H1 (cell line): ENCODE data around the gene STK39. TPM values are rescaled to one million over a fixed set of nuclear protein-coding genes. Genes with fewer than 3 reads are reported as not detected.

ENCODE experiments used
- CTCF ChIA-PET: fragments of 300-600 bp; sonication (Branson Sonifier 250); formaldehyde crosslinking; loops from one replicate; lab custom pipeline; 2021; ENCODE audit not compliant: partially characterized antibody; lab: Charles Lee
- POLR2A ChIA-PET: fragments of 300-600 bp; sonication (Branson Sonifier 250); formaldehyde crosslinking; loops from one replicate; lab custom pipeline; 2021; ENCODE audit warnings: inconsistent platforms; ENCODE audit not compliant: partially characterized antibody; lab: Charles Lee
- DNase-seq, 2 experiments: peaks; one replicate each; pipeline versions ENCODE4 v3.0.0 to v3.0.0-alpha.2; 2010 to 2022; ENCODE audit warnings: low spot score in 2 of 2, low read depth in 1 of 2, mixed read lengths in 1 of 2
- FAIRE-seq: peaks from 2 replicates; lab custom pipeline; 2011; peaks lifted over from hg19 to GRCh38; lab: Jason Lieb, UNC
- H2AFZ ChIP-seq: 2 replicates; pipeline ENCODE4 v1.8.1; 2012; ENCODE audit warnings: low read length, inconsistent platforms
- H2AK5ac ChIP-seq: 2 replicates; pipeline ENCODE4 v1.6.1; 2013; ENCODE audit warnings: low read depth, low read length
- H2BK120ac ChIP-seq: replicated peaks from 2 replicates; pipeline ENCODE3; 2013; ENCODE audit warnings: low read depth, low read length, inconsistent platforms
- H2BK12ac ChIP-seq: 2 replicates; pipeline ENCODE4 v1.6.1; 2013; ENCODE audit warnings: low read depth, low read length
- H2BK15ac ChIP-seq: 2 replicates; pipeline ENCODE4 v1.6.1; 2013; ENCODE audit warnings: low read length
- H2BK20ac ChIP-seq: 2 replicates; pipeline ENCODE4 v1.6.1; 2013; ENCODE audit warnings: low read length
- H2BK5ac ChIP-seq: 2 replicates; pipeline ENCODE4 v1.6.1; 2013; ENCODE audit warnings: low read depth, low read length
- H3K14ac ChIP-seq: 2 replicates; pipeline ENCODE4 v1.6.1; 2013; ENCODE audit warnings: inconsistent platforms; ENCODE audit not compliant: insufficient read length
- H3K18ac ChIP-seq: 2 replicates; pipeline ENCODE4 v1.6.1; 2013; ENCODE audit warnings: low read length; ENCODE audit errors: extremely low read depth
- H3K23ac ChIP-seq: 2 replicates; pipeline ENCODE4 v1.6.1; 2013; ENCODE audit warnings: inconsistent platforms; ENCODE audit not compliant: insufficient read length
- H3K23me2 ChIP-seq: 2 replicates; pipeline ENCODE4 v1.6.1; 2013; ENCODE audit warnings: low read depth, low read length
- H3K27ac ChIP-seq: 2 replicates; pipeline ENCODE4 v1.6.1; 2011; ENCODE audit warnings: low read depth, low read length, inconsistent platforms
- H3K27me3 ChIP-seq, 4 experiments: replicated peaks in 1 of 4; 1 replicate in 1 of 4; 2 replicates in 3 of 4; pipeline versions ENCODE4 v1.6.1 to v1.8.1; 2011 to 2013; ENCODE audit warnings: low read length in 3 of 4, mild to moderate bottlenecking in 3 of 4, inconsistent platforms in 2 of 4, mixed read lengths in 2 of 4, moderate library complexity in 1 of 4; ENCODE audit not compliant: control insufficient read depth in 3 of 4, insufficient read depth in 3 of 4; ENCODE audit errors: extremely low read depth in 1 of 4
- H3K36me3 ChIP-seq, 4 experiments: 2 replicates each; pipeline versions ENCODE4 v1.6.1 to v1.8.1; 2011 to 2013; ENCODE audit warnings: mild to moderate bottlenecking in 4 of 4, low read length in 3 of 4, moderate library complexity in 2 of 4, control low read depth in 1 of 4, inconsistent platforms in 1 of 4; ENCODE audit not compliant: insufficient read depth in 4 of 4, control insufficient read depth in 2 of 4
- H3K4ac ChIP-seq: replicated peaks from 2 replicates; pipeline ENCODE3; 2013; ENCODE audit warnings: low read length, low read depth, mixed read lengths, inconsistent platforms; ENCODE audit not compliant: insufficient read length
- H3K4me1 ChIP-seq, 4 experiments: replicated peaks in 1 of 4; 1 replicate in 1 of 4; 2 replicates in 3 of 4; pipeline versions ENCODE4 v1.6.1 to v1.8.1; 2011 to 2013; ENCODE audit warnings: low read length in 3 of 4, inconsistent platforms in 2 of 4, mixed read lengths in 1 of 4; ENCODE audit not compliant: insufficient read depth in 4 of 4, control insufficient read depth in 3 of 4
- H3K4me2 ChIP-seq, 2 experiments: 2 replicates each; pipeline versions ENCODE4 v1.6.1 to v1.8.1; 2011 to 2013; ENCODE audit warnings: low read depth in 2 of 2, low read length in 2 of 2, control low read depth in 1 of 2, inconsistent platforms in 1 of 2, mild to moderate bottlenecking in 1 of 2; ENCODE audit not compliant: insufficient read depth in 1 of 2
- H3K4me3 ChIP-seq, 4 experiments: fragments of 200-600, 300-600 bp in 1 of 4; sonication (generic), shearing (Covaris generic), sonication (Bioruptor Twin) in 1 of 4; 2 replicates each; pipeline versions ENCODE4 v1.5.1 to v1.8.1; 2011 to 2016; ENCODE audit warnings: low read length in 4 of 4, low read depth in 3 of 4, control low read depth in 2 of 4, inconsistent platforms in 2 of 4, mild to moderate bottlenecking in 2 of 4, mixed read lengths in 1 of 4, moderate library complexity in 1 of 4; ENCODE audit not compliant: insufficient read depth in 2 of 4; ENCODE audit errors: extremely low read depth in 1 of 4
- H3K56ac ChIP-seq: replicated peaks from 2 replicates; pipeline ENCODE3; 2013; ENCODE audit warnings: low read depth, mild to moderate bottlenecking, mixed read lengths, low read length, inconsistent platforms; ENCODE audit not compliant: insufficient read length
- H3K79me1 ChIP-seq: 2 replicates; pipeline ENCODE4 v1.6.1; 2013; ENCODE audit warnings: low read depth, low read length, control low read depth
- H3K79me2 ChIP-seq, 2 experiments: 2 replicates each; pipeline versions ENCODE4 v1.6.1 to v1.8.1; 2012 to 2013; ENCODE audit warnings: low read length in 2 of 2, mild to moderate bottlenecking in 2 of 2, inconsistent platforms in 1 of 2; ENCODE audit not compliant: insufficient read depth in 2 of 2, control insufficient read depth in 1 of 2
- H3K9ac ChIP-seq, 4 experiments: replicated peaks in 1 of 4; 1 replicate in 1 of 4; 2 replicates in 3 of 4; pipeline versions ENCODE4 v1.6.1 to v1.8.1; 2011 to 2013; ENCODE audit warnings: low read depth in 3 of 4, low read length in 3 of 4, control low read depth in 2 of 4, mild to moderate bottlenecking in 2 of 4, moderate library complexity in 2 of 4, inconsistent platforms in 1 of 4; ENCODE audit errors: extremely low read depth in 1 of 4
- H3K9me3 ChIP-seq, 2 experiments: 2 replicates each; pipeline versions ENCODE4 v1.6.1 to v1.8.1; 2012 to 2013; ENCODE audit warnings: mild to moderate bottlenecking in 2 of 2, moderate library complexity in 2 of 2, control low read depth in 1 of 2, inconsistent platforms in 1 of 2, low read depth in 1 of 2, low read length in 1 of 2, mixed read lengths in 1 of 2; ENCODE audit not compliant: insufficient read depth in 2 of 2
- H4K20me1 ChIP-seq, 2 experiments: replicated peaks in 1 of 2; 2 replicates each; pipeline versions ENCODE3 to v1.8.1; 2011 to 2013; ENCODE audit warnings: inconsistent platforms in 2 of 2, low read length in 2 of 2, mild to moderate bottlenecking in 1 of 2; ENCODE audit not compliant: insufficient read depth in 2 of 2, control insufficient read depth in 1 of 2
- H4K5ac ChIP-seq: 2 replicates; pipeline ENCODE4 v1.6.1; 2013; ENCODE audit warnings: low read length, low read depth, mixed read lengths, inconsistent platforms; ENCODE audit not compliant: insufficient read length
- H4K8ac ChIP-seq: 2 replicates; pipeline ENCODE4 v1.8.0; 2013; ENCODE audit warnings: mild to moderate bottlenecking, moderate library complexity, low read length, inconsistent platforms; ENCODE audit not compliant: insufficient read depth; ENCODE audit errors: extremely low read depth
- H4K91ac ChIP-seq: replicated peaks from 2 replicates; pipeline ENCODE3; 2013; ENCODE audit warnings: low read length, mixed read lengths, inconsistent platforms; ENCODE audit not compliant: insufficient read length
- BCL11A ChIP-seq, 2 experiments: IDR thresholded peaks; one replicate each; pipeline ENCODE4 v1.6.1; 2011; ENCODE audit warnings: low read depth in 2 of 2, low read length in 2 of 2, mild to moderate bottlenecking in 2 of 2
- CREB1 ChIP-seq: IDR thresholded peaks from 2 replicates; pipeline ENCODE4 v1.6.1; 2012; ENCODE audit warnings: inconsistent platforms
- EP300 ChIP-seq, 2 experiments: IDR thresholded peaks; 1 replicate in 1 of 2; 2 replicates in 1 of 2; pipeline ENCODE4 v1.6.1; 2011 to 2012; ENCODE audit warnings: low read depth in 2 of 2, low read length in 2 of 2, mild to moderate bottlenecking in 2 of 2, borderline replicate concordance in 1 of 2, inconsistent platforms in 1 of 2, moderate library complexity in 1 of 2
- JUN ChIP-seq: IDR thresholded peaks from 2 replicates; pipeline ENCODE4 v1.6.1; 2011; ENCODE audit warnings: low read depth, mild to moderate bottlenecking, improper control_type of control experiment, low read length
- RBBP5 ChIP-seq: IDR thresholded peaks from 2 replicates; pipeline ENCODE4 v1.7.1; 2012; ENCODE audit warnings: low read depth, mild to moderate bottlenecking, inconsistent platforms, low read length, moderate library complexity, borderline replicate concordance
- RFX5 ChIP-seq: IDR thresholded peaks from 2 replicates; pipeline ENCODE4 v1.6.1; 2011; ENCODE audit warnings: low read depth, low read length, improper control_type of control experiment, borderline replicate concordance
- SAP30 ChIP-seq: fragments of 300-600 bp; sonication (generic); IDR thresholded peaks from 2 replicates; pipeline ENCODE4 v1.7.1; 2012; ENCODE audit warnings: low read length, moderate library complexity, mild to moderate bottlenecking, inconsistent platforms; ENCODE audit not compliant: insufficient read depth, insufficient replicate concordance
- SP4 ChIP-seq: IDR thresholded peaks from 2 replicates; pipeline ENCODE4 v1.6.1; 2012; ENCODE audit warnings: low read length, inconsistent platforms
- WGBS, 2 experiments: shearing (Covaris generic) in 1 of 2; methylation state at CpG; one replicate each; pipeline versions ENCODE4 v1.1.6 to v1.1.7; 2013 to 2015; ENCODE audit warnings: low lambda C conversion rate in 2 of 2, mixed read lengths in 2 of 2, inconsistent platforms in 1 of 2, low coverage in 1 of 2, missing lambda C conversion rate in 1 of 2; ENCODE audit not compliant: insufficient replicate concordance in 2 of 2, insufficient coverage in 1 of 2, insufficient read length in 1 of 2; ENCODE audit errors: extremely low coverage in 1 of 2, missing lambda C conversion rate in 1 of 2; 5-methylcytosine and 5-hydroxymethylcytosine counted together
- polyA plus RNA-seq, 7 experiments: library from polyadenylated mRNA; depleted of rRNA in 3 of 7; stranded (reverse) in 5 of 7; unstranded in 2 of 7; fragments of >200 nt in 5 of 7; fragments of 200-250 nt in 2 of 7; gene quantifications; 1 replicate in 5 of 7; 2 replicates in 1 of 7; 4 replicates in 1 of 7; pipeline versions ENCODE4 v1.2.1 to v1.2.3, GENCODE V29; 2011 to 2013; ENCODE audit warnings: missing spikeins in 2 of 7, mixed read lengths in 2 of 7
- total RNA-seq: library from RNA; stranded (reverse); fragmentation: NEBNext Ultra II Directional; extraction: Animal tissue kit (Norgen Biotek cat#: 25700); gene quantifications from 2 replicates; pipeline ENCODE4 v1.2.1, GENCODE V29; 2021
- TF ChIP-seq, protein P1 (sequence below): IDR thresholded peaks from 2 replicates; pipeline ENCODE4 v1.6.1; 2011; ENCODE audit warnings: low read depth, mild to moderate bottlenecking, low read length; ENCODE audit not compliant: insufficient read depth
- TF ChIP-seq, protein P2 (sequence below), 3 experiments: IDR thresholded peaks; 1 replicate in 2 of 3; 2 replicates in 1 of 3; pipeline versions ENCODE4 v1.5.1 to v1.6.1; 2011; ENCODE audit warnings: low read length in 3 of 3, mild to moderate bottlenecking in 3 of 3, inconsistent platforms in 2 of 3, low read depth in 1 of 3, moderate library complexity in 1 of 3; ENCODE audit not compliant: insufficient read depth in 1 of 3; ENCODE audit errors: control extremely low read depth in 1 of 3

STK39 gene
- total and polyA plus RNA-seq, 2 of the 8 experiments (the other 6 are each of a cell fraction or from before 2014, with no cell fraction given) = 13.7 to 23.8 TPM

DNA sequence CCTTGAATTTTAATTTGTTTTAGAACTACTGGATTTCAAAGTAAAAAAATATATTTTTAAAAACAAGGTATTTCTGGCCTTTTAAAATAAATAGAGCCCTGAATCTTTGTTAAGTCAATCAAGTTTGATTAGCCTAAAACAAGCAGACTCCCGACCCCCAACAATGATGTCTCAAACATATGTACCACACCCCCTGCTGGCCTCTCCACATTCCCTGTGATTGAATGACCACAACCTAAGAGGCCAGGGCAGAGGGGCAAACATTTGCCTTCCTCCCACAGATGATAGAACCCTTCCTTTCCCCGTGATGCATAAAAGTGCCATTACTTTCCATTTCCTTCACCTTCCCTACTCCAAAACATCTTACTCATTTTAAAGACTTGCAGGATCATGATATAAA lies 130.9 kb downstream of the STK39 start:
- FAIRE-seq = no peak
- TF ChIP-seq RFX5 = no peak
- TF ChIP-seq, protein P1, sequence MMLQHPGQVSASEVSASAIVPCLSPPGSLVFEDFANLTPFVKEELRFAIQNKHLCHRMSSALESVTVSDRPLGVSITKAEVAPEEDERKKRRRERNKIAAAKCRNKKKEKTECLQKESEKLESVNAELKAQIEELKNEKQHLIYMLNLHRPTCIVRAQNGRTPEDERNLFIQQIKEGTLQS = no peak
- TF ChIP-seq, protein P2, sequence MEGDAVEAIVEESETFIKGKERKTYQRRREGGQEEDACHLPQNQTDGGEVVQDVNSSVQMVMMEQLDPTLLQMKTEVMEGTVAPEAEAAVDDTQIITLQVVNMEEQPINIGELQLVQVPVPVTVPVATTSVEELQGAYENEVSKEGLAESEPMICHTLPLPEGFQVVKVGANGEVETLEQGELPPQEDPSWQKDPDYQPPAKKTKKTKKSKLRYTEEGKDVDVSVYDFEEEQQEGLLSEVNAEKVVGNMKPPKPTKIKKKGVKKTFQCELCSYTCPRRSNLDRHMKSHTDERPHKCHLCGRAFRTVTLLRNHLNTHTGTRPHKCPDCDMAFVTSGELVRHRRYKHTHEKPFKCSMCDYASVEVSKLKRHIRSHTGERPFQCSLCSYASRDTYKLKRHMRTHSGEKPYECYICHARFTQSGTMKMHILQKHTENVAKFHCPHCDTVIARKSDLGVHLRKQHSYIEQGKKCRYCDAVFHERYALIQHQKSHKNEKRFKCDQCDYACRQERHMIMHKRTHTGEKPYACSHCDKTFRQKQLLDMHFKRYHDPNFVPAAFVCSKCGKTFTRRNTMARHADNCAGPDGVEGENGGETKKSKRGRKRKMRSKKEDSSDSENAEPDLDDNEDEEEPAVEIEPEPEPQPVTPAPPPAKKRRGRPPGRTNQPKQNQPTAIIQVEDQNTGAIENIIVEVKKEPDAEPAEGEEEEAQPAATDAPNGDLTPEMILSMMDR (IDR thresholded peaks at IDR 0.05; ENCODE audit: control extremely low read depth in 1 of 3, insufficient read depth in 1 of 3, low read depth in 1 of 3, low read length in 3 of 3) = peak in 2 of 3 experiments; percentile 18 to 32; a peak in 1 of 4 replicates
- TF ChIP-seq EP300 (IDR thresholded peaks at IDR 0.05; ENCODE audit: borderline replicate concordance in 1 of 2, low read depth in 2 of 2, low read length in 2 of 2) = no peak
- no peak for TF ChIP-seq SAP30
- TF ChIP-seq CREB1 = no peak
- TF ChIP-seq RBBP5 = no peak
- TF ChIP-seq SP4 = no peak
- no peak for TF ChIP-seq JUN
- no peak for TF ChIP-seq BCL11A (IDR thresholded peaks at IDR 0.05; ENCODE audit: low read depth in 2 of 2, low read length in 2 of 2)

More for the DNA sequence above, 130.9 kb downstream of the STK39 start:
- no peaks in the 10 kb centered on the region for H4K20me1 ChIP-seq
- H4K8ac ChIP-seq = no peak overlapping the region
- no peak overlapping the region for H2BK20ac ChIP-seq
- H3K27ac ChIP-seq = no peak overlapping the region
- H3K18ac ChIP-seq = no peak overlapping the region
- H3K4me1 ChIP-seq = peaks cover 0 to 13% (median 7%) of the 10 kb centered on the region in 4 experiments; a peak in 4 of 7 replicates
- H2BK12ac ChIP-seq = no peak overlapping the region
- no peaks in the 10 kb centered on the region for H3K79me1 ChIP-seq
- no peak overlapping the region for H2BK5ac ChIP-seq
- peaks cover 0 to 3% (median 0%) of the 10 kb centered on the region in 4 experiments; a peak in 1 of 8 replicates for H3K36me3 ChIP-seq
- no peaks in the 10 kb centered on the region for H3K9me3 ChIP-seq
- no peak overlapping the region for H2BK120ac ChIP-seq
- no peak overlapping the region for H3K14ac ChIP-seq
- H3K4me3 ChIP-seq = no peak overlapping the region
- POLR2A ChIA-PET = no interaction called here
- H2BK15ac ChIP-seq = no peak overlapping the region
- H2AFZ ChIP-seq = no peak overlapping the region
- H3K23ac ChIP-seq = no peak overlapping the region
- 33% methylated on average over 2 of the region's 2 CpGs; no CpG with 5 or more reads in 1 of the 2 experiments for WGBS, 2 experiments
- CTCF ChIA-PET = interaction anchor here (0.7 to 8.9 kb wide), 22 partner anchors 8 to 905 kb away, joined by 3 to 95 read pairs (median 4); no protein-coding TSS in a partner anchor
- no peak overlapping the region for H2AK5ac ChIP-seq
- no peak overlapping the region for H3K4ac ChIP-seq
- no peak overlapping the region for H3K56ac ChIP-seq
- peak overlapping the region in 1 of 2 experiments; percentile 30; a peak in 2 of 4 replicates for H3K4me2 ChIP-seq
- no peaks in the 10 kb centered on the region for H3K23me2 ChIP-seq
- no peaks in the 10 kb centered on the region for H3K27me3 ChIP-seq
- H4K91ac ChIP-seq = no peak overlapping the region
- H3K9ac ChIP-seq = no peak overlapping the region
- H4K5ac ChIP-seq = no peak overlapping the region
- H3K79me2 ChIP-seq = no peaks in the 10 kb centered on the region
- DNase-seq = no peak
